H7 (cell line): Measurements from ENCODE around the gene THAP4. TPM values are rescaled to one million over a fixed set of nuclear protein-coding genes. Genes with fewer than 3 reads are reported as not detected.
A peak's percentile ranks its signal among the peaks of the same experiment; 100 is the strongest.
"Not testable (repeated sequence)": the region's sequence is repeated elsewhere in the genome, so short reads cannot be mapped to it uniquely, and the experiment has no call there.

Experiments
- DNase-seq: peaks from one replicate; pipeline ENCODE4 v3.0.0; 2012
- H3K27me3 ChIP-seq: 2 replicates; pipeline ENCODE4 v1.6.0; 2011; ENCODE audit warnings: mild to moderate bottlenecking, low read length; ENCODE audit not compliant: control insufficient read depth, insufficient read depth
- H3K36me3 ChIP-seq: replicated peaks from 2 replicates; pipeline ENCODE4 v1.5.1; 2011; ENCODE audit warnings: low read length; ENCODE audit not compliant: control insufficient read depth, insufficient read depth
- H3K4me3 ChIP-seq: 2 replicates; pipeline ENCODE4 v1.5.1; 2011; ENCODE audit warnings: low read depth, mild to moderate bottlenecking, control low read depth, low read length, moderate library complexity; ENCODE audit not compliant: insufficient read depth
- total RNA-seq: library from RNA; depleted of rRNA; stranded (reverse); fragments of >200 nt; shearing (Covaris generic); gene quantifications from 2 replicates; pipeline ENCODE4 v1.2.3, GENCODE V29; 2014

The THAP4 gene
- total RNA-seq, 1 experiment from 2014 or later = 120 TPM

- Histone ChIP-seq H3K36me3 (no peaks in the 10 kb centered on the region; the same call in 1 of the 2 replicates), H3K27me3 (no peaks in the 10 kb centered on the region), H3K4me3 (no peak overlapping the region)
- DNase-seq = peak; percentile 69
Measured at GRCh38 chr2:241576293-241576654, 60.7 kb downstream of the THAP4 start.

- peak; percentile 62 for DNase-seq
- H3K4me3 ChIP-seq = no peak overlapping the region
- no peaks in the 10 kb centered on the region for H3K27me3 ChIP-seq
- H3K36me3 ChIP-seq = no peaks in the 10 kb centered on the region; the same call in 1 of the 2 replicates
Measured at GRCh38 chr2:241575624-241576292, 61.2 kb downstream of the THAP4 start.

GRCh38 chr2:241574911-241575623 is 61.9 kb downstream of the THAP4 start:
- H3K27me3 ChIP-seq = no peaks in the 10 kb centered on the region
- no peaks in the 10 kb centered on the region; the same call in 1 of the 2 replicates for H3K36me3 ChIP-seq
- no peak overlapping the region for H3K4me3 ChIP-seq
- peak; percentile 49 for DNase-seq

- Histone ChIP-seq H3K27me3 (no peaks in the 10 kb centered on the region), H3K36me3 (no peaks in the 10 kb centered on the region; the same call in 1 of the 2 replicates), H3K4me3 (no peak overlapping the region)
- peak; percentile 40 for DNase-seq
Measured at GRCh38 chr2:241573741-241574140, 63.2 kb downstream of the THAP4 start.

- H3K36me3 ChIP-seq, H3K27me3 ChIP-seq, H3K4me3 ChIP-seq: not testable (repeated sequence)
- peak; percentile 35 for DNase-seq
Measured at GRCh38 chr2:241572915-241573651, 63.9 kb downstream of the THAP4 start.

- no peaks in the 10 kb centered on the region for H3K27me3 ChIP-seq
- DNase-seq = peak; percentile 47
- no peaks in the 10 kb centered on the region; the same call in 1 of the 2 replicates for H3K36me3 ChIP-seq
- H3K4me3 ChIP-seq = no peak overlapping the region
Measured at GRCh38 chr2:241571821-241572620, 64.9 kb downstream of the THAP4 start.

GRCh38 chr2:241570961-241571581 is 65.9 kb downstream of the THAP4 start:
- DNase-seq = peak; percentile 50
- Histone ChIP-seq H3K36me3 (no peaks in the 10 kb centered on the region; the same call in 1 of the 2 replicates), H3K27me3 (no peaks in the 10 kb centered on the region), H3K4me3 (no peak overlapping the region)

GRCh38 chr2:241569831-241570281 is 67.1 kb downstream of the THAP4 start:
- H3K27me3 ChIP-seq = no peaks in the 10 kb centered on the region
- peak; percentile 45 for DNase-seq
- no peaks in the 10 kb centered on the region; the same call in 1 of the 2 replicates for H3K36me3 ChIP-seq
- no peak overlapping the region for H3K4me3 ChIP-seq

- Histone ChIP-seq H3K4me3 (no peak overlapping the region), H3K36me3 (no peaks in the 10 kb centered on the region; the same call in 1 of the 2 replicates), H3K27me3 (no peaks in the 10 kb centered on the region)
- DNase-seq = no peak
Measured at GRCh38 chr2:241568726-241569125, 68.2 kb downstream of the THAP4 start.

GRCh38 chr2:241567776-241568175 is 69.2 kb downstream of the THAP4 start:
- no peaks in the 10 kb centered on the region for H3K27me3 ChIP-seq
- H3K4me3 ChIP-seq = no peak overlapping the region
- no peaks in the 10 kb centered on the region; the same call in 1 of the 2 replicates for H3K36me3 ChIP-seq
- no peak for DNase-seq

GRCh38 chr2:241567266-241567665 is 69.7 kb downstream of the THAP4 start:
- not testable (repeated sequence) for DNase-seq, H3K27me3 ChIP-seq, H3K4me3 ChIP-seq, H3K36me3 ChIP-seq

GRCh38 chr2:241566468-241566867 is 70.5 kb downstream of the THAP4 start:
- H3K36me3 ChIP-seq = no peaks in the 10 kb centered on the region; the same call in 1 of the 2 replicates
- H3K4me3 ChIP-seq = no peak overlapping the region
- H3K27me3 ChIP-seq = no peaks in the 10 kb centered on the region
- no peak for DNase-seq

GRCh38 chr2:241566021-241566420 is 70.9 kb downstream of the THAP4 start:
- H3K27me3 ChIP-seq, H3K36me3 ChIP-seq, H3K4me3 ChIP-seq, DNase-seq: not testable (repeated sequence)
